Thyroid gland (tissue), 4 donors: Measurements from ENCODE around the gene OTULINL.

Experiments used
- CTCF ChIP-seq, 6 experiments: fragments of 200-600 bp in 3 of 6; fragments of 450-650 bp in 3 of 6; sonication (generic) in 3 of 6; IDR thresholded peaks; one replicate each; pipeline ENCODE4 v1.5.1; 2016 to 2019; ENCODE audit warnings: antibody characterized with exemption in 6 of 6, mild to moderate bottlenecking in 2 of 6, inconsistent platforms in 1 of 6, moderate library complexity in 1 of 6
- POLR2A ChIP-seq, 2 donors: fragments of 450-650 bp; IDR thresholded peaks; one replicate each; pipeline ENCODE4 v1.6.1; 2017; ENCODE audit warnings: antibody characterized with exemption in 2 of 2, mild to moderate bottlenecking in 2 of 2, moderate library complexity in 1 of 2

- no peak for TF ChIP-seq POLR2A (IDR thresholded peaks at IDR 0.05)
- no peak for TF ChIP-seq CTCF (IDR thresholded peaks at IDR 0.05)
These were observed 9.2 kb upstream of the OTULINL start for GRCh38 chr5:14572385-14572784.
